GM10847 (cell line): ENCODE results near the gene ABCA6.

Source experiments
- POLR2A ChIP-seq: IDR thresholded peaks from 2 replicates; pipeline ENCODE4 v1.6.1; 2011; ENCODE audit not compliant: insufficient read length; ENCODE audit errors: extremely low read depth

The ABCA6 gene

GRCh38 chr17:69062860-69063581 lies 78.7 kb downstream of the ABCA6 start:
- TF ChIP-seq POLR2A = no peak

DNA sequence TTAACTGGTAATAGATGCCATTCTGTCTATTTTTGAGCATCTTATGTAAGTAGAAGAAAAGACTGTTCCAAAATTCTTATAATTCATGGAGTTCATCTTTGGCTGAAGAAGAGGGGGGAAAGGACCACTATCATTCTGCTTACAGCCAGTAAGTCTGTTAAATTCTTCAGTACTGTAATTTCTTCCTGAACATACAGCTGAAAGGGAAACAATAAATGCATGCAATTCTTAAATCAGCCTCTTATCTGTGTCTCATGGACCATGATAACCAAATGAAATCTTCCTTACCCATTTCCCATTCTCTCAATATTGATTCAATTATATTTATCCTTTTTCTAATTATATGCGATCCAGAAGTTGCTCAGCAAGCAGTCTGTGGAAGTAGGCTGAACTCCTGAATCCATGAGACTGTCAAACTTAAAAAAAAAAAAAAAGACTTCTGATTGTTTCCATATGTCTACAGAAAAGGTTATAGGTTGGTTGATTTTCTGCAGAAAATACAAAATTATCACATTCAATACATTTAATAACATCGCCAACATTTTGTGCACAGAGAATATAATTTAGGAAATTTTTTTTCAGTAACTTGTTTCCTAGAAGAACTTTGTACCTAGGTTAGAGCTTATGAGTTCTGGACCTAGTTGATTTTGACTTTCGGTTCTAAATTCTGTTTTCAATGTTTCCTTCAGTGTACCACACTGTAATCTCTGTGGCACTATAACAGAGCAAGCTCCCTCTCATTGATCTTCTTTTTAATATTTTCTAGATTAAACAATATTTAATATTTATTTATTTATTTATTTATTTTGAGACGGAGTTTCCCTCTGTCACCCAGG lies 79.8 kb downstream of the ABCA6 start:
- TF ChIP-seq POLR2A = no peak

DNA sequence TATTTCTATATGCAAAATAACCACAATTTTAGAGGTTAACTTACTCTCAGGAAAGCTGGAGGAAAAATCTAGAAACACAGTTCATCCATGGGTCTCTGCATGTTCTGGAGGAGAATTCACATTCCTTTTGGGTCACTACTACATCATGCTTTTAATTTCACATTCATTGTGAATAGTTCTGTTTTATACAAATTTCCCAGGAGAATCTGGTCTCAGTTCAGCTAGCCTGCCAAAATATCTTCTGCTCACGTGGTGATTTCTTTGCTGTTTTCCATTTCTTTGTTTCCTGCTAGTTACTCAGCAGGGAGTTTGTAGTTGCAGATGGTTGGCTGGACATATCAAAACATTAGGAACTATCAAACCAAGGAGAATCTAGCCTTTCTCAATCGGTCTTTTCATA lies 80.9 kb downstream of the ABCA6 start, which contains the start of gene ABCA9:
Gene ABCA9 (minus strand): TSS at position 106 of the 400 bp plus-strand sequence. CDS start 9,801 bp downstream, outside the sequence.
- TF ChIP-seq POLR2A = no peak

DNA sequence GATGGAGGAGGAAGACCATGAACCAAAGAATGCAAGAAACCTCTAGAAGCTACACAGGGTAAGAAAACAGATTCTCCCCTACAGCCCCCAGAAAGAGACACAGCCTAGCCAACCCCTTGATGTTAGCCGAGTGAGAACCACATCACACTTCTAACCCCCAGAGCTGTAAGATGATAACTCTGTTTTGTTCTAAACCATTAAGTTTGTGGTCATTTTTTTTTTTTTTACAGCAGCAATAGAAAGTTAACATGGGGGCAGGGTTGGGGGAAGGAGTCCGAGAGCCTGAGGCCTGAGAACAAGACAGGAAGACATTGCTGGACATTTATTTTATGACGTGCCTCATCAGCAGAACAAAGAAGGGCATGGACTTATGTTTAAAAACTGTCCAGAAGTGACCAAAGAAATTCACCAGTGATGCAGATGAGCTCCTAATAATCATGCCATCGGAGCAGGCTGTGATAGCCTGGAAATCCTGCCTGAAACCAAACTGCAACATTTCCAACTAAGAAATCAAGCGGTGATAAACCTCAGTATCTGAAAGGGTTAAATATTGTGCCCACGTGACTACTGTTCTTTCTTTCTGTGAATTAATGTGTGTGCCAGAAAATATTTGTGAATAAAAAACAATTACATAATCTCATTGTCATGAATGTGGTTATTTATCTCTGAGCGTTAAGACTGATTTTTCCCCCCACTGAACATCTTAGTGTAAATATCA lies 82.1 kb downstream of the ABCA6 start:
- no peak for TF ChIP-seq POLR2A

GRCh38 chr17:69058165-69058564 lies 83.5 kb downstream of the ABCA6 start:
- TF ChIP-seq POLR2A = no peak

- TF ChIP-seq POLR2A = no peak
Measured at GRCh38 chr17:69057280-69057679, 84.4 kb downstream of the ABCA6 start.

GRCh38 chr17:69056179-69056823 lies 85.4 kb downstream of the ABCA6 start:
- TF ChIP-seq POLR2A = no peak

GRCh38 chr17:69055334-69055733 lies 86.4 kb downstream of the ABCA6 start:
- no peak for TF ChIP-seq POLR2A

GRCh38 chr17:69050999-69051775 lies 90.5 kb downstream of the ABCA6 start:
- TF ChIP-seq POLR2A = no peak

GRCh38 chr17:69048634-69049033 lies 93.1 kb downstream of the ABCA6 start:
- TF ChIP-seq POLR2A = no peak

- no peak for TF ChIP-seq POLR2A
Measured at GRCh38 chr17:69047368-69048263, 94.1 kb downstream of the ABCA6 start.

DNA sequence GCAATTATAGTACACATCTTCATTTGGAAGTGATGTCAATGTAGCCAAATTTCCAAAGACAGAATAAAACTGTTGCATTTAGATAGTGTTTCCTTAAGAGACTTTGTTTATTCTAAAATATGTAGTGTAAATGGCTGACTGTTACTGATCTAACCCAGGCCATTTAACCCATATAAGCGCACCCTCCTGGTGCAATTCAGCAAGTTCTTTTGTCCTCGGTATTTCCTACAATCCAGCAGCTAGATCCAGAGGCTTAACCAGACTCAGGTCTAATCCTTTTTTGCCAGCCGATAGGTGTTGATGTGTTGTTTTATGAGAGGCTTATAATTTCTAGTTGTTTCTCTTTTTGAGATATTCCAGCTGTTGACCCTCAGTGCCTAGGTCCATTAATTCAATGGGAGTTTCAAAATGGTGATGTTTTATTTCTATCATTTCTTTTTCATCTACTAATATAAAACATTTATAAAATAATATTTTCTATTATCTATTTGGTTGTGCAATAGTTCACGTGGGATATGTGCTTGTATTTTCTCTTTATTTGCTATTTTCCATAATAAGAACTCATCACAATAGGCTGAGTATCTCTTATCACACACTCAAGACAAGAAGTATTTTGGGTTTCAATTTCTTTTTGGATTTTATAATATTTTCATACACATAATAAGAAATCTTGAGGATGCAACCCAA lies 95.4 kb downstream of the ABCA6 start:
- TF ChIP-seq POLR2A = no peak

DNA sequence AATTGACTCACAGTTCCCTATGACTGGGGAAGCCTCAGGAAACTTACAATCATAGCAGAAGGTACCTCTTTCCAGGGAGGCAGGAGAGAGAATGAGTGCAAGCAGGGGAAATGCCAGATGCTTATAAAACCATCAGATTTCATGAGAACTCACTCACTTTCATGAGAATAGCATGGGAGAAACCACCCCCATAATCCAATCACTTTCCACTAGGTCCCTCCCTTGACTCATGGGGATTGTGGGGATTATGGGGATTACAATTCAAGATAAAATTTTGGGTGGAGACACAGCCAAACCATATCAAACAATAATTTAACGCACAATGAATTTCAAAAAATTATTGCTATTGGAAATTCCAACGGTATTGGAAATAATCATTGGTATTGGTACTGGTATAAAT lies 96.0 kb downstream of the ABCA6 start:
- no peak for TF ChIP-seq POLR2A
